Activated naive CD8-positive, alpha-beta T cell treated with anti-CD3 and anti-CD28 coated beads, Interleukin-2, amount 10 ng/mL, durations not matched to agents 7 days and 5 days (primary cell): Measurements from ENCODE around the gene MEP1B. TPM values are rescaled to one million over a fixed set of nuclear protein-coding genes. Genes with fewer than 3 reads are reported as not detected.
"Not testable (repeated sequence)": the region's sequence is repeated elsewhere in the genome, so short reads cannot be mapped to it uniquely, and the experiment has no call there.

Experiments
- ATAC-seq: fragments of 150-1000 bp; cut with Tn5 transposase; one replicate; pipeline ENCODE4 v1.10.0; 2021; ENCODE audit warnings: low read depth, moderate library complexity
- POLR2A ChIA-PET: fragments of 350-600 bp; sonication (Branson Sonifier 250); formaldehyde crosslinking; loops from one replicate; lab custom pipeline; 2021; ENCODE audit warnings: antibody characterized with exemption; lab: Charles Lee
- DNase-seq: peaks from one replicate; pipeline ENCODE4 v3.0.0; 2021
- H3K27ac Mint-ChIP-seq: one replicate; pipeline ENCODE4 v1.8.0; 2022; ENCODE audit warnings: mild to moderate bottlenecking, mixed read lengths
- H3K27me3 Mint-ChIP-seq: one replicate; pipeline ENCODE4 v1.8.0; 2022; ENCODE audit warnings: mild to moderate bottlenecking, moderate library complexity, mixed read lengths
- H3K36me3 Mint-ChIP-seq: one replicate; pipeline ENCODE4 v1.8.0; 2021; ENCODE audit warnings: mild to moderate bottlenecking, mixed read lengths
- H3K4me1 Mint-ChIP-seq: one replicate; pipeline ENCODE4 v1.8.0; 2021; ENCODE audit warnings: mixed read lengths
- H3K4me3 Mint-ChIP-seq: one replicate; pipeline ENCODE4 v1.8.0; 2022; ENCODE audit warnings: mild to moderate bottlenecking, moderate library complexity, mixed read lengths
- H3K9me3 Mint-ChIP-seq: one replicate; pipeline ENCODE4 v1.8.0; 2021; ENCODE audit warnings: mixed read lengths
- total RNA-seq, 2 experiments: library from RNA; stranded (reverse); gene quantifications; one replicate each; pipeline ENCODE4 v1.2.3, GENCODE V29; 2021

MEP1B gene
- total RNA-seq, 2 experiments from 2014 or later: not detected

DNA sequence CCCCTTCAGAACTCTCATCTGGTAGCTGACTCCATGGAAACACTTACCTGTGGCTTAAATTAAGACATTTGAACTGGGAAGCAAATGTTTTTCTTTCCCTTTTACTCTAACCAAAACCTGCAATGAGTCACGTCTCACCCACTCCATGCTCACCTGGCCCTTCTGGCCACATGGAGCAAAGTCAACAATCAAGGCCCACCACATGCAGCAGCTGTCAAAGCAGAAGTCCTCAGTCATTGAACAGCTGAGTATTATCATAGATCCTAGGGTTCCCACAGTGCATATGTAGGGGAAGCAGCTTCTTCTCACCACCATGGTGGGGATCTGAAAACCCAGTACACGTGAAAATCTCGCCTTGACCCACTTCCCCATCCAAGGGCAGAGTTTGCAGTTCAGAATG lies 12.3 kb upstream of the MEP1B start:
- no peaks in the 10 kb centered on the region for H3K36me3 Mint-ChIP-seq
- H3K9me3 Mint-ChIP-seq: peaks cover 3% of the 10 kb centered on the region
- POLR2A ChIA-PET: no interaction called here
- H3K4me3 Mint-ChIP-seq: no peak overlapping the region
- H3K27me3 Mint-ChIP-seq: peaks cover 3% of the 10 kb centered on the region
- no peak overlapping the region for H3K27ac Mint-ChIP-seq
- ATAC-seq (no peak), DNase-seq (no peak)
- H3K4me1 Mint-ChIP-seq: no peaks in the 10 kb centered on the region

DNA sequence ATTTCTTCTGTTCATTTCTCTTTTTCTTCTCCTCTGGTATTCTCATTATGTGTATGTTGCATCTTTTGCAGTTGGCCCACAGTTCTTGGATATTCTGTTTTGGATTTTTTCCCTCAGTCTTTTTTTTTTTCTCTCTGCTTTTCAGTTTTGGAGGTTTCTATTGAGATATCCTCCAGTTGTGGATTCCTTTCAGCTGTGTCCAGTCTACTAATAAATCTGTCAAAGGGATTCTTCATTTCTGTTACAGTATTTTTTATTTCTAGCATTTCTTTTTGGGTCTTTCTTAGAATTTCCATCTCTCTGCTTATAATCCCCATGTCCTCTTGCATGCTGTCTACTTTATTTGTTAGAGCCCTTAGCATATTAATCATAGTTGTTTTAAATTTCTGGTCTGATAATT lies 6.3 kb upstream of the MEP1B start:
- POLR2A ChIA-PET: no interaction called here
- ATAC-seq (no peak), DNase-seq (no peak)
- peaks cover 3% of the 10 kb centered on the region for H3K27me3 Mint-ChIP-seq
- peaks cover 11% of the 10 kb centered on the region for H3K9me3 Mint-ChIP-seq
- no peaks in the 10 kb centered on the region for H3K36me3 Mint-ChIP-seq
- no peak overlapping the region for H3K27ac Mint-ChIP-seq
- H3K4me3 Mint-ChIP-seq: no peak overlapping the region
- no peaks in the 10 kb centered on the region for H3K4me1 Mint-ChIP-seq

- peaks cover 2% of the 10 kb centered on the region for H3K9me3 Mint-ChIP-seq
- H3K4me1 Mint-ChIP-seq: no peaks in the 10 kb centered on the region
- no peak overlapping the region for H3K27ac Mint-ChIP-seq
- H3K27me3 Mint-ChIP-seq: peaks cover 5% of the 10 kb centered on the region
- POLR2A ChIA-PET: no interaction called here
- H3K36me3 Mint-ChIP-seq: no peaks in the 10 kb centered on the region
- no peak for DNase-seq
- H3K4me3 Mint-ChIP-seq: no peak overlapping the region
- no peak for ATAC-seq
Observed at GRCh38 chr18:32190209-32190608, 370 bp downstream of the MEP1B start.

- POLR2A ChIA-PET: no interaction called here
- Mint-ChIP-seq H3K4me1 (no peaks in the 10 kb centered on the region), H3K27ac (no peak overlapping the region), H3K9me3 (no peaks in the 10 kb centered on the region), H3K4me3 (no peak overlapping the region), H3K36me3 (no peaks in the 10 kb centered on the region), H3K27me3 (no peaks in the 10 kb centered on the region)
- ATAC-seq (no peak), DNase-seq (no peak)
Observed at GRCh38 chr18:32195881-32196815, 6.3 kb downstream of the MEP1B start.

DNA sequence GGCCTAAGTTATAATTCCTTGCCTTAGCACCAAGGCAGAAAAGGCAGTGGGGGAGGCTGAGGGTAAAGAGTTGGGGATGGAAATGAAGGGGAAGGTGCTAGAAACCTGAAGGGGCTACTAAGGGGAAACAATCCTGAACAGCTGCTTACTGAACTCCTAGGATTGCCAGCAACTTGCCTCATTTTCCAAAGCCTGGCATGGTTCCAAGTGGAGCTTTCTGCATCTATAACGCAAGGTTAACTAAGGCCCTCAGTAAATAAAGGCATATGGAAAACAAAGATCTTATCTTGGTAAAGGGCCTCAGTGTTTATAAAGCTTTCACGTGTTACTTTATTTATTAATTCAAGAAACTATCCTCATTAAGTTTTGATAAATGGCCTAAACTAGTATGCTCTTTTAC lies 10.9 kb downstream of the MEP1B start:
- no peaks in the 10 kb centered on the region for H3K27me3 Mint-ChIP-seq
- DNase-seq (no peak), ATAC-seq (no peak)
- no peaks in the 10 kb centered on the region for H3K36me3 Mint-ChIP-seq
- no peak overlapping the region for H3K4me3 Mint-ChIP-seq
- no peaks in the 10 kb centered on the region for H3K4me1 Mint-ChIP-seq
- H3K9me3 Mint-ChIP-seq: no peaks in the 10 kb centered on the region
- POLR2A ChIA-PET: no interaction called here
- no peak overlapping the region for H3K27ac Mint-ChIP-seq

- no peak for ATAC-seq
Observed at GRCh38 chr18:32201948-32202672, 12.3 kb downstream of the MEP1B start.

DNA sequence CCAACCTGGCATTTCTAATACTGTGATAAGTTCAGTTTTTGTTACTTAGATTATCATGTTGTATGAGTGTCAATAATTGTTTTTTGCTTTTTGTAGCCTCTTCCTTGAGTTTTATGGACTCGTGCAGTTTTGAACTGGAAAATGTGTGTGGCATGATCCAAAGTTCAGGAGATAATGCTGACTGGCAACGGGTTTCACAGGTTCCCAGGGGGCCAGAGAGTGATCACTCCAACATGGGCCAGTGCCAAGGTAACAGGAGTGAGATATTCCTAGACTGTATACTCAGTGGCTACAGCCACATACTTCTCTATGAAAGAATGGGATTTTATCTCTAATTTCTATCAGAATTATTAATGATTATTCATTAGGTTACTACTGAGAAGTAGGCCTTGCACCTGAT lies 18.2 kb downstream of the MEP1B start:
- H3K9me3 Mint-ChIP-seq: no peaks in the 10 kb centered on the region
- no peaks in the 10 kb centered on the region for H3K36me3 Mint-ChIP-seq
- ATAC-seq (no peak), DNase-seq (no peak)
- no peaks in the 10 kb centered on the region for H3K27me3 Mint-ChIP-seq
- H3K4me1 Mint-ChIP-seq: no peaks in the 10 kb centered on the region
- no peak overlapping the region for H3K4me3 Mint-ChIP-seq
- no peak overlapping the region for H3K27ac Mint-ChIP-seq
- POLR2A ChIA-PET: no interaction called here

More at GRCh38 chr18:32201948-32202672, 12.3 kb downstream of the MEP1B start:
- Mint-ChIP-seq H3K36me3 (no peaks in the 10 kb centered on the region), H3K4me1 (no peaks in the 10 kb centered on the region), H3K4me3 (no peak overlapping the region), H3K9me3 (no peaks in the 10 kb centered on the region), H3K27ac (no peak overlapping the region), H3K27me3 (no peaks in the 10 kb centered on the region)
- DNase-seq: no peak
- POLR2A ChIA-PET: no interaction called here

DNA sequence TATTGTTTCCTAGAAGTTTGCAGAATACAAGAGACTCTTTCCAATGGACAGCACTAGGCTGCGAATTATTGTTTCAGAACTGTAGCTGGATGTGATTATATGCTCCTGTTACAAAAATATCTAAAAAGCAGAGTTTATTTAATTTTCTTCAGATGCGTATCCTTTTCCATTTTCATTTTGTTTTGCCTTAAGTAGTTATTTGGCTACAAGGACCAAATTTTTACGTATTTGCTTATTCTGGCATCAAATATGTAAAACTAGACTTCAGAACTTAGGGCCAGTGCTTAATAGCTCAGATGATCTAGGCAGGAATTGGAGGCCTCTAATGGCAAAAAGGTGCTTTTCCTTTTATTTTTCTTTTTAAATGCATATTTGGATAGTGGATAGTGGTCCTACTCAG lies 18.7 kb downstream of the MEP1B start:
- DNase-seq (no peak), ATAC-seq (no peak)
- Mint-ChIP-seq H3K4me1 (no peaks in the 10 kb centered on the region), H3K27ac (no peak overlapping the region), H3K4me3 (no peak overlapping the region), H3K36me3 (no peaks in the 10 kb centered on the region), H3K27me3 (no peaks in the 10 kb centered on the region), H3K9me3 (no peaks in the 10 kb centered on the region)
- POLR2A ChIA-PET: no interaction called here

DNA sequence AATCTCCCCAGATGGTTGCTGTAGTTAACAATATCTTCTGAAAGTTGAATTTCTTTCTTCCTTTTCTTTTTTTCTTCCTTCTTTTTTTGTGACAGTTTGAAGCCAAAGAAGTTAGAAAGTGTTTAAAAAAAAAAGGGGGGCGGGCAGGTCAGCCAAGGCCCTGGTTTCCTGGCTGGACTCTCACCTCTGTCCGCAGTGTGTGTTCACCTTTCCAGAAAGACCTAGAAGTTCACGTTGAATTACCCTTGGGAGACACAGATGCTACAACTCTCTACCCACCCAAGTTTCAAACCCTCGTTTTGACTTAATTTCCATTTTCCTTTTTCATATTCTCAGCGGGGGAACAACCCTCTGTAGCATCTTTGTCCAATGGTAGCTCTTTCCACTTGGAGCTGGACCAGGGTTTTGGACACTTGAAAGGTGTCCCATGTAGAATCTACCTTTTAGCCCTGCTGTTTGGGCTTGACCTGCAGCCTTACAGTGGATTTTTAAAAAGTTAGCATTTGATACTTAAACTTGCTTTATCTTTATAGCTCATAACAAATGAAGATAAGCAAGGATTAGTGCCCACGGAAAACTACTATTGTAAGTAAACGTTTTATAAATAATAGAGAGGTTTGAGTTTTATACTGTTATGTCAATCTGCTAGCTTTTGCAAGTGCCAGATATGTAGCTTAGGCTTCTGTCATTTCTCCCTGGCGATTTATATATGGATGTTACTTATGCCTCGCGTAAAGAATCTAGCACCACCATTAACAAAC lies 20.0 kb downstream of the MEP1B start:
- no peaks in the 10 kb centered on the region for H3K4me1 Mint-ChIP-seq
- POLR2A ChIA-PET: no interaction called here
- H3K27ac Mint-ChIP-seq: no peak overlapping the region
- no peaks in the 10 kb centered on the region for H3K9me3 Mint-ChIP-seq
- no peak overlapping the region for H3K4me3 Mint-ChIP-seq
- no peaks in the 10 kb centered on the region for H3K27me3 Mint-ChIP-seq
- no peaks in the 10 kb centered on the region for H3K36me3 Mint-ChIP-seq
- no peak for DNase-seq
- no peak for ATAC-seq

DNA sequence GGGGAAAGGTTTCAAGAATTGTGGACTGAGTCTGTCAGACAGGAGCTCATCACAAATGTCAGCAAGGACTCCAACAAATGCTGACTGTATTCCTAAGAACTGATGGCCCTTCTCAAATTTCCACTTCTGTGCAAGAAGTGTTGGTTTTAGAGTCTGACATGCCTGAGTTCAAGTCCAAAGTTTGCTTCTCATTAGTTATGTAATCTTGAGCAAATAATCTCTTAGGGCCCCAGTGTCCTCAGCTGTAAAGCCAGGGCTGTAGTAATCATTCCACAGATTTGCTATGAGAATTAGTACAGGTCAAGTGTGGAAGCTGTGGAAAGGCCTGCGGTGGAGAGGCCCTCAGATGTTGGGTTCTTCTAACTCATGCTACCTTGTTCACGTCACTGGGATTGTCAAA lies 23.9 kb downstream of the MEP1B start:
- no peaks in the 10 kb centered on the region for H3K36me3 Mint-ChIP-seq
- POLR2A ChIA-PET: no interaction called here
- H3K27ac Mint-ChIP-seq: no peak overlapping the region
- H3K9me3 Mint-ChIP-seq: no peaks in the 10 kb centered on the region
- H3K4me1 Mint-ChIP-seq: no peaks in the 10 kb centered on the region
- DNase-seq: no peak
- H3K27me3 Mint-ChIP-seq: no peaks in the 10 kb centered on the region
- ATAC-seq: no peak
- no peak overlapping the region for H3K4me3 Mint-ChIP-seq

GRCh38 chr18:32216390-32216789 lies 26.6 kb downstream of the MEP1B start:
- Mint-ChIP-seq H3K36me3 (no peaks in the 10 kb centered on the region), H3K4me3 (no peak overlapping the region), H3K4me1 (no peaks in the 10 kb centered on the region), H3K27ac (no peak overlapping the region), H3K9me3 (no peaks in the 10 kb centered on the region), H3K27me3 (no peaks in the 10 kb centered on the region)
- POLR2A ChIA-PET: no interaction called here
- ATAC-seq (no peak), DNase-seq (no peak)

DNA sequence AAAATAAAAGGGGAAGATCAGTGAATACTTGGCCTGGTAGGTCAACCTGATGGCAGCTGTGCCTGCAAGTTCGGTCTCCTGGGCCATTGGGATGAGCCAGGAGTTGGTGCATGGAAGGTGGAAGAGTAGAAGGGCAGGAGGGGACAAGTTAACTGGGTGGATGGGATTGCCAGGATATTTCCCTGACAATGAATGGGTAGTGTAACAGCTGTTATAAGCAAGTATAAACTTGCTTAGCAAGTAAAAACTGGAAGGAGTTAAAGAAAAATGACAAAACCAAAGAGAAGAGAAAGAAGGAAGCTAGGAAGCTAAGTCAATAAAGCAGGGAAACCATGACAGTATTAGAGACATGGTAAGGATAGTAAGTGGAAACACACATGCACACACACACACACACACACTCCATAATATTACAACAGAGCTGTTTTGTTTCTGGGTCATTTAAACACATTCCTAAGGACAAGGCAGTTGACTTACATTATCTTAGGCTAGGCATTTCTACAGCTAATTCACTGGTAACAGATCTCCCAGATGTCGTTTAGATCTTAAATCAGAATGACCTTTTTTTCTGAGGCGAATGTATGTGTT lies 29.7 kb downstream of the MEP1B start:
- no peak overlapping the region for H3K27ac Mint-ChIP-seq
- no peaks in the 10 kb centered on the region for H3K27me3 Mint-ChIP-seq
- H3K4me3 Mint-ChIP-seq: no peak overlapping the region
- H3K9me3 Mint-ChIP-seq: no peaks in the 10 kb centered on the region
- H3K4me1 Mint-ChIP-seq: no peaks in the 10 kb centered on the region
- DNase-seq: no peak
- POLR2A ChIA-PET: no interaction called here
- no peaks in the 10 kb centered on the region for H3K36me3 Mint-ChIP-seq
- no peak for ATAC-seq

DNA sequence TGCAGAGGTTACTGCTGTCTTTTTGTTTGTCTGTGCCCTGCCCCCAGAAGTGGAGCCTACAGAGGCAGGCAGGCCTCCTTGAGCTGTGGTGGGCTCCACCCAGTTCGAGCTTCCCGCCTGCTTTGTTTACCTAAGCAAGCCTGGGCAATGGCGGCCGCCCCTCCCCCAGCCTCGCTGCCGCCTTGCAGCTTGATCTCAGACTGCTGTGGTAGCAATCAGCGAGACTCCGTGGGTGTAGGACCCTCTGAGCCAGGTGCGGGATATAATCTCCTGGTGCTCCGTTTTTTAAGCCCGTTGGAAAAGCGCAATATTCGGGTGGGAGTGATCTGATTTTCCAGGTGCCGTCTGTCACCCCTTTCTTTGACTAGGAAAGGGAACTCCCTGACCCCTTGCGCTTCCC lies 43.5 kb downstream of the MEP1B start:
- H3K27me3 Mint-ChIP-seq, H3K4me3 Mint-ChIP-seq, DNase-seq, ATAC-seq, H3K4me1 Mint-ChIP-seq, H3K27ac Mint-ChIP-seq, H3K36me3 Mint-ChIP-seq, H3K9me3 Mint-ChIP-seq, POLR2A ChIA-PET: not testable (repeated sequence)
